ENCODE results near the gene MMP23B.

The MMP23B gene

DNA sequence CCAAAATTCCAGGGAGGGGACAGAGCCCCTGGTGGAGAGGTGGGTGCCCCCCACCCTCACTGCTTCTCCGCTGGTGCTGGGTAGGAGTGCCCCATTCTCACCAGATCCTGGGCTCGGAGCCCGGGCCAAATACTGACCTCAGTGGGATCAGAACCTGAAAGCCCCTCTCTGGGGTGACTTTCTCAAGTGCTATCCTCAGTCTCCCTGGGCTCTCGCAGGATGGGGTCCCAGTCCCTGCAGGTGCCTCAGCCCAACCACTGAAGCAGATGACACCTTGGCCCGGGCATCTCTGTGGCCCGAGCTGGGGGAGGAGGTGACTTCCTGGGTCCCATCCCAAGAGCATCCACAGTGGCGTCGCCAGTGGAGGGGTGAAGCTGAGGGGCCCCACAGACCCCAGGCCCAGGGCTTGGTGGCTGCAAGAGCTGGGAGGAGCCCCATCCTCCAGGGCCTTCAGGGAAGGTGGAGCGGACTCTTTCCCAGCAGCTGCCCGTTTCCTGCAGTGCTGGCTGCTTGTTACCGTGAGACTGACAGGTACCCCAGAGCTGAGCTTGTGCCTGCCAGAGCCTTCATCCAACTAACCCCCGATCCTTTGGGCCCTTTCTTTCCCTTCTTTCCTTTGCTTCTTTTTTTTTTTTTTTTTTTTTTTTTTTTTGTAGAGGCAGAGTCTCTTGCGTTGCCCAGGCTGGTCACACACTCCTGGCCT is 28.2 kb upstream of the MMP23B start:
- TF ChIP-seq, protein P1, sequence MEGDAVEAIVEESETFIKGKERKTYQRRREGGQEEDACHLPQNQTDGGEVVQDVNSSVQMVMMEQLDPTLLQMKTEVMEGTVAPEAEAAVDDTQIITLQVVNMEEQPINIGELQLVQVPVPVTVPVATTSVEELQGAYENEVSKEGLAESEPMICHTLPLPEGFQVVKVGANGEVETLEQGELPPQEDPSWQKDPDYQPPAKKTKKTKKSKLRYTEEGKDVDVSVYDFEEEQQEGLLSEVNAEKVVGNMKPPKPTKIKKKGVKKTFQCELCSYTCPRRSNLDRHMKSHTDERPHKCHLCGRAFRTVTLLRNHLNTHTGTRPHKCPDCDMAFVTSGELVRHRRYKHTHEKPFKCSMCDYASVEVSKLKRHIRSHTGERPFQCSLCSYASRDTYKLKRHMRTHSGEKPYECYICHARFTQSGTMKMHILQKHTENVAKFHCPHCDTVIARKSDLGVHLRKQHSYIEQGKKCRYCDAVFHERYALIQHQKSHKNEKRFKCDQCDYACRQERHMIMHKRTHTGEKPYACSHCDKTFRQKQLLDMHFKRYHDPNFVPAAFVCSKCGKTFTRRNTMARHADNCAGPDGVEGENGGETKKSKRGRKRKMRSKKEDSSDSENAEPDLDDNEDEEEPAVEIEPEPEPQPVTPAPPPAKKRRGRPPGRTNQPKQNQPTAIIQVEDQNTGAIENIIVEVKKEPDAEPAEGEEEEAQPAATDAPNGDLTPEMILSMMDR (IDR thresholded peaks at IDR 0.05; ENCODE audit: insufficient read depth, low read depth, low read length, missing control alignments): no peak
- no peak for DNase-seq (ENCODE audit: low read depth)
- H3K4me3 ChIP-seq (ENCODE audit: low read length): no peak overlapping the region

DNA sequence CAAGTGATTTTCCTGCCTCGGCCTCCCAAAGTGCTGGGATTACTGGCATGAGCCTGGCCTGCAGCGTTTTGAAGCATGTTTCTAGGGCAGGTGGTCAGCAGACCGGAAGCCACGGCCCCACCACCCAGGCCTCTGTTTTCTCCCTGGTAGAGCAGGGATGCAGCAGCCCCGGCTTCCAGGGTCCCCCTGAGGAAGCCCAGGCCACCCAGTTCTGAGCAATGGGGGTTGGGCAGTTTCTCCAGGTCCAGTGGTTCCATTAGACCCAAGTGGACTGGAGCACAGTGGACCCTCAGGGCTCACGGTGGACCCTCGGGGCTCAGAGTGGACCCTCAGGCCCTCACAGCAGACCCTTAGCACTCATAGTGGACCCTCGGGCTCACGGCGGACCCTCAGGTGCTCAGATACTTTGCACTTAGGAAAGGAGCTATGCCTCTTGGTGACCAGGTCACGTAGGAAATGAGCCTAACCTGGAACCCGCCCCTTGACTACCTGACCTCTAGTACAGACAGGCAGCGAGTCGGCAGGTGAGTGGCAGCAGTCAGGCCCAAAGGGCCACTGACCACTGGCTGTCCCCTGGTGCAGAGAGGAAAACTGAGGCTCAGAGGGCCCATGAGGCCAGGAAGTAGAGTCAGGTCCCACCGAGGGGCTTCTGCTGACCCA is 27.5 kb upstream of the MMP23B start:
- no peak overlapping the region for H3K4me3 ChIP-seq (ENCODE audit: low read length)
- TF ChIP-seq, protein P1 (IDR thresholded peaks at IDR 0.05; ENCODE audit: insufficient read depth, low read depth, low read length, missing control alignments): no peak
- no peak for DNase-seq (ENCODE audit: low read depth)

DNA sequence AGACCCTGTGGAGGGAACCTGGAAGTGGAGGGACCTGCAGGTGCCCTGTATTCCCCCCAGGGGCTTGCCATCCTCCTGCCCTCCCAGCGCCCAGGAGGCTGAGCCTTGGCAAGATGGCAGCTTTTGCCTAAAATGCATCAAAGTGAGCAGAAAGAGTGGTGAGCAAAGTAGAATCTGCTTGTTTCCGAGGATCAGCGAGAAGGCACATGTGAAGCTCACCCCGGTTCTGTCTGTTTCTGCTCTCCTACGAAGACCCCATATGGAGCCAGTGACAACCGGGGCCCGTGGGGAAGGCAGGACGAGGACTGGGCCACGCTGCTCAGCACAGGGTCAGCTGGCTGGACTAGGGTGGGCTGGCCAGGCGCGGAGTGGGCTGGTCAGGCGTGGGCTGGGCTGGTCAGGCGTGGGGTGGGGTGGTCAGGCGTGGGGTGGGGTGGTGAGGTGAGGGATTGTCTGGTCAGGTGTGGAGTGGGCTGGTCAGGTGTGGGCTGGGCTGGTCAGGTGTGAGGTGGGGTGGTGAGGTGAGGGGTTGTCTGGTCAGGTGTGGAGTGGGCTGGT is 26.9 kb upstream of the MMP23B start:
- TF ChIP-seq, protein P1 (IDR thresholded peaks at IDR 0.05; ENCODE audit: insufficient read depth, low read depth, low read length, missing control alignments): no peak
- no peak overlapping the region for H3K4me3 ChIP-seq (ENCODE audit: low read length)
- no peak for DNase-seq (ENCODE audit: low read depth)

DNA sequence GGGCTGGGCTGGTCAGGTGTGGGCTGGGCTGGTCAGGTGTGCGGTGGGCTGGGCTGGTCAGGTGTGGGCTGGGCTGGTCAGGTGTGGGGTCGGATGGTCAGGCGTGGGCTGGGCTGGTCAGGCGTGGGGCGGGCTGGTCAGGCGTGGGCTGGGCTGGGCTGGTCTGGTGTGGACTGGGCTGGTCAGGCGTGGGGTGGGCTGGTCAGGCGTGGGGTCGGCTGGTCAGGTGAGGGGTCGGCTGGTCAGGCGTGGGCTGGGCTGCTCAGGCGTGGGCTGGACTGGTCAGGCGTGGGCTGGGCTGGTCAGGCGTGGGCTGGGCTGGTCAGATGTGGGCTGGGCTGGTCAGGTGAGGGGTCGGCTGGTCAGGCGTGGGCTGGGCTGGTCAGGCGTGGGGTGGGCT is 26.2 kb upstream of the MMP23B start:
- DNase-seq (ENCODE audit: low read depth): no peak
- H3K4me3 ChIP-seq (ENCODE audit: low read length): no peak overlapping the region
- TF ChIP-seq, protein P1 (IDR thresholded peaks at IDR 0.05; ENCODE audit: insufficient read depth, low read depth, low read length, missing control alignments): no peak

DNA sequence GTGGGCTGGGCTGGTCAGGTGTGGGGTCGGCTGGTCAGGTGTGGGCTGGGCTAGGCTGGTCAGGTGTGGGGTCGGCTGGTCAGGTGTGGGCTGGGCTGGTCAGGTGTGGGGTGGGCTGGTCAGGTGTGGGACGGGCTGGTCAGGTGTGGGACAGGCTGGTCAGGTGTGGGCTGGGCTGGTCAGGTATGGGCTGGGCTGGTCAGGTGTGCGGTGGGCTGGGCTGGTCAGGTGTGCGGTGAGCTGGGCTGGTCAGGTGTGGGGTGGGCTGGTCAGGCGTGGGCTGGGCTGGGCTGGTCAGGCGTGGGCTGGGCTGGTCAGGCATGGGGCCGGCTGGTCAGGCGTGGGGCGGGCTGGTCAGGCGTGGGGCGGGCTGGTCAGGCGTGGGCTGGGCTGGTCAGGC is 25.7 kb upstream of the MMP23B start:
- H3K4me3 ChIP-seq (ENCODE audit: low read length): no peak overlapping the region
- no peak for DNase-seq (ENCODE audit: low read depth)
- TF ChIP-seq, protein P1 (IDR thresholded peaks at IDR 0.05; ENCODE audit: insufficient read depth, low read depth, low read length, missing control alignments): no peak

DNA sequence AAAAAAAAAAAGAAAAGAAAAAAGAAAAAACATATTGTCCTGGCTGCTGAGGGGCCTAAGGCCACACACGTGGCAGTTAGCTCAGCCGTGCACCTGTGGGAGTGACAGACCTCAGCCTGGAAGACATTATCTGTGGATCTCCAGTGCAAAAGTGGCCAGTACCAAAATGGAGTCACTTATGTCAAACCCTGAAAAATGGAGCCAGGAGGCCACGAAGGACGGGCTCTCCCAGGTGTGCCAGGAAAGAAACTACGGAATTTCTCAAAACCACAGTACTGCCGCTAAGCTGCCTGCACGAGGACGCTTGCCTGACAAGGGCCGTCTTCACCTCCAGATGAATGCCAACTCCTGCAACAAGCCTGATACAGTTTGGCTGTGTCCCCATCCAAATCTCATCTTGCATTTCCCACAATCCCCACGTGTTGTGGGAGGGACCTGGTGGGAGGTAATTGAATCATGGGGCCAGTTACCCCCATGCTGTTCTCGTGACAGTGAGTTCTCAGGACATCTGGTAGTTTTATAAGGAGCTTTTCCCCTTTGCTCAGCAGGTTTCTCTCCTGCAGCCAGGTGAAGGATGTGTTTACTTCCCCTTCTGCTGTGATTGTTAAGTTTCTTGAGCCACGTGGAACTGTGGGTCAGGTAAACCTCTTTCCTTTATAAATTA is 22.0 kb upstream of the MMP23B start:
- TF ChIP-seq, protein P1 (IDR thresholded peaks at IDR 0.05; ENCODE audit: insufficient read depth, low read depth, low read length, missing control alignments): no peak
- H3K4me3 ChIP-seq (ENCODE audit: low read length): no peak overlapping the region
- DNase-seq (ENCODE audit: low read depth): no peak
